Nephron progenitor cell (in vitro differentiated cells): ENCODE results near the gene SPATA9.
A peak's percentile ranks its signal among the peaks of the same experiment; 100 is the strongest.

Source experiments
- DNase-seq: peaks from one replicate; pipeline ENCODE4 v3.0.0; 2021
- H3K27ac Mint-ChIP-seq: 2 replicates; pipeline ENCODE4 v1.8.0; 2021; ENCODE audit warnings: mild to moderate bottlenecking, moderate library complexity, mixed read lengths
- H3K27me3 Mint-ChIP-seq: 2 replicates; pipeline ENCODE4 v1.8.0; 2021; ENCODE audit warnings: mild to moderate bottlenecking, low read depth, mixed read lengths; ENCODE audit not compliant: poor library complexity
- H3K36me3 Mint-ChIP-seq: 2 replicates; pipeline ENCODE4 v1.8.0; 2021; ENCODE audit warnings: low read depth, mixed read lengths
- H3K4me1 Mint-ChIP-seq: 2 replicates; pipeline ENCODE4 v1.8.0; 2021; ENCODE audit warnings: mixed read lengths
- H3K4me3 Mint-ChIP-seq: 2 replicates; pipeline ENCODE4 v1.8.0; 2021; ENCODE audit warnings: mild to moderate bottlenecking, moderate library complexity, mixed read lengths
- H3K9me3 Mint-ChIP-seq: 2 replicates; pipeline ENCODE4 v1.8.0; 2021; ENCODE audit warnings: mild to moderate bottlenecking, moderate library complexity, mixed read lengths
- CTCF ChIP-seq: fragments of 200-600 bp; sonication (generic); IDR thresholded peaks from 2 replicates; pipeline ENCODE4 v1.5.0; 2021; ENCODE audit warnings: antibody characterized with exemption

SPATA9 gene

GRCh38 chr5:95620030-95620869 is 62.5 kb downstream of the SPATA9 start, which contains the start of gene GPR150:
TSS of gene GPR150 (plus strand) at chr5:95620087. CDS start at chr5:95620276, 189 bp downstream.
- DNase-seq = peak; percentile 72
- no peak for TF ChIP-seq CTCF
- peaks cover 73% of the 10 kb centered on the region for H3K27me3 Mint-ChIP-seq
- peaks cover 13% of the 10 kb centered on the region for H3K4me1 Mint-ChIP-seq
- H3K36me3 Mint-ChIP-seq = no peaks in the 10 kb centered on the region
- H3K4me3 Mint-ChIP-seq = peak within 1 kb of the TSS; percentile 84
- peaks cover 10% of the 10 kb centered on the region for H3K9me3 Mint-ChIP-seq
- H3K27ac Mint-ChIP-seq = no peak within 1 kb of the TSS

- no peaks in the 10 kb centered on the region for H3K36me3 Mint-ChIP-seq
- peaks cover 10% of the 10 kb centered on the region for H3K9me3 Mint-ChIP-seq
- peaks cover 73% of the 10 kb centered on the region for H3K27me3 Mint-ChIP-seq
- H3K27ac Mint-ChIP-seq = no peak overlapping the region
- TF ChIP-seq CTCF = no peak
- H3K4me1 Mint-ChIP-seq = peaks cover 13% of the 10 kb centered on the region
- DNase-seq = peak; percentile 10
- H3K4me3 Mint-ChIP-seq = peak overlapping the region; percentile 84
These were observed 63.2 kb downstream of the SPATA9 start for GRCh38 chr5:95619514-95620029.

GRCh38 chr5:95619096-95619495 is 63.7 kb downstream of the SPATA9 start:
- peaks cover 13% of the 10 kb centered on the region for H3K9me3 Mint-ChIP-seq
- no peak for TF ChIP-seq CTCF
- peak overlapping the region; percentile 84 for H3K4me3 Mint-ChIP-seq
- peaks cover 13% of the 10 kb centered on the region for H3K4me1 Mint-ChIP-seq
- H3K27ac Mint-ChIP-seq = no peak overlapping the region
- peaks cover 72% of the 10 kb centered on the region for H3K27me3 Mint-ChIP-seq
- no peak for DNase-seq
- no peaks in the 10 kb centered on the region for H3K36me3 Mint-ChIP-seq

GRCh38 chr5:95617057-95617456 is 65.7 kb downstream of the SPATA9 start:
- Mint-ChIP-seq H3K4me1 (peaks cover 13% of the 10 kb centered on the region), H3K27me3 (peaks cover 59% of the 10 kb centered on the region), H3K9me3 (peaks cover 28% of the 10 kb centered on the region), H3K4me3 (no peak overlapping the region), H3K27ac (no peak overlapping the region), H3K36me3 (peaks cover 7% of the 10 kb centered on the region)
- TF ChIP-seq CTCF = no peak
- DNase-seq = no peak

GRCh38 chr5:95615164-95615467 is 67.7 kb downstream of the SPATA9 start:
- H3K9me3 Mint-ChIP-seq = peaks cover 28% of the 10 kb centered on the region
- no peak for TF ChIP-seq CTCF
- H3K4me3 Mint-ChIP-seq = no peak overlapping the region
- no peak for DNase-seq
- peaks cover 8% of the 10 kb centered on the region for H3K4me1 Mint-ChIP-seq
- H3K27ac Mint-ChIP-seq = no peak overlapping the region
- peaks cover 7% of the 10 kb centered on the region for H3K36me3 Mint-ChIP-seq
- H3K27me3 Mint-ChIP-seq = peaks cover 46% of the 10 kb centered on the region

GRCh38 chr5:95613514-95613913 is 69.3 kb downstream of the SPATA9 start:
- no peak for TF ChIP-seq CTCF
- H3K4me3 Mint-ChIP-seq = no peak overlapping the region
- no peak overlapping the region for H3K27ac Mint-ChIP-seq
- peaks cover 25% of the 10 kb centered on the region for H3K9me3 Mint-ChIP-seq
- no peak for DNase-seq
- H3K27me3 Mint-ChIP-seq = peaks cover 30% of the 10 kb centered on the region
- no peaks in the 10 kb centered on the region for H3K4me1 Mint-ChIP-seq
- H3K36me3 Mint-ChIP-seq = peaks cover 7% of the 10 kb centered on the region
